Measurements from ENCODE around the gene PTPRT. TPM values are rescaled to one million over a fixed set of nuclear protein-coding genes. Genes with fewer than 3 reads are reported as not detected.

Gene PTPRT
- total RNA-seq, 1 donor from 2014 or later: 0.56 TPM

- TF ChIP-seq CTCF (conservative IDR thresholded peaks at IDR 0.05): no peak
- no peak overlapping the region for H3K4me3 Mint-ChIP-seq
- H3K36me3 Mint-ChIP-seq (ENCODE audit: low read depth): no peaks in the 10 kb centered on the region
- H3K27ac Mint-ChIP-seq (ENCODE audit: unreplicated experiment): no peak overlapping the region
- no peaks in the 10 kb centered on the region for H3K4me1 Mint-ChIP-seq
- H3K27me3 Mint-ChIP-seq (ENCODE audit: low read depth): no peaks in the 10 kb centered on the region
- no peak for DNase-seq (ENCODE audit: low read depth, low spot score)
- peaks cover 2% of the 10 kb centered on the region for H3K9me3 Mint-ChIP-seq
Measured at GRCh38 chr20:42895020-42895419, 294.7 kb downstream of the PTPRT start.

GRCh38 chr20:42894483-42894882 is 295.2 kb downstream of the PTPRT start:
- Mint-ChIP-seq H3K4me3 (no peak overlapping the region), H3K27me3 (ENCODE audit: low read depth) (peaks cover 2% of the 10 kb centered on the region), H3K9me3 (peaks cover 2% of the 10 kb centered on the region), H3K27ac (ENCODE audit: unreplicated experiment) (no peak overlapping the region), H3K4me1 (no peaks in the 10 kb centered on the region), H3K36me3 (ENCODE audit: low read depth) (no peaks in the 10 kb centered on the region)
- DNase-seq (ENCODE audit: low read depth, low spot score): no peak
- no peak for TF ChIP-seq CTCF (conservative IDR thresholded peaks at IDR 0.05)

GRCh38 chr20:42889517-42889916 is 300.2 kb downstream of the PTPRT start:
- Mint-ChIP-seq H3K36me3 (ENCODE audit: low read depth) (no peaks in the 10 kb centered on the region), H3K4me1 (no peaks in the 10 kb centered on the region), H3K27me3 (ENCODE audit: low read depth) (peaks cover 24% of the 10 kb centered on the region), H3K9me3 (peaks cover 2% of the 10 kb centered on the region), H3K27ac (ENCODE audit: unreplicated experiment) (no peak overlapping the region), H3K4me3 (no peak overlapping the region)
- no peak for DNase-seq (ENCODE audit: low read depth, low spot score)
- TF ChIP-seq CTCF (conservative IDR thresholded peaks at IDR 0.05): no peak

- DNase-seq (ENCODE audit: low read depth, low spot score): no peak
- no peak for TF ChIP-seq CTCF (conservative IDR thresholded peaks at IDR 0.05)
- Mint-ChIP-seq H3K27ac (ENCODE audit: unreplicated experiment) (no peak overlapping the region), H3K4me1 (no peaks in the 10 kb centered on the region), H3K9me3 (peaks cover 2% of the 10 kb centered on the region), H3K27me3 (ENCODE audit: low read depth) (peaks cover 32% of the 10 kb centered on the region), H3K4me3 (no peak overlapping the region), H3K36me3 (ENCODE audit: low read depth) (no peaks in the 10 kb centered on the region)
Measured at GRCh38 chr20:42887281-42887680, 302.4 kb downstream of the PTPRT start.

GRCh38 chr20:42886801-42887200 is 302.9 kb downstream of the PTPRT start:
- Mint-ChIP-seq H3K27ac (ENCODE audit: unreplicated experiment) (no peak overlapping the region), H3K4me1 (no peaks in the 10 kb centered on the region), H3K9me3 (peaks cover 2% of the 10 kb centered on the region), H3K4me3 (no peak overlapping the region), H3K27me3 (ENCODE audit: low read depth) (peaks cover 32% of the 10 kb centered on the region), H3K36me3 (ENCODE audit: low read depth) (no peaks in the 10 kb centered on the region)
- no peak for TF ChIP-seq CTCF (conservative IDR thresholded peaks at IDR 0.05)
- DNase-seq (ENCODE audit: low read depth, low spot score): no peak

- no peaks in the 10 kb centered on the region for H3K4me1 Mint-ChIP-seq
- no peak for TF ChIP-seq CTCF (conservative IDR thresholded peaks at IDR 0.05)
- no peak for DNase-seq (ENCODE audit: low read depth, low spot score)
- H3K36me3 Mint-ChIP-seq (ENCODE audit: low read depth): no peaks in the 10 kb centered on the region
- H3K4me3 Mint-ChIP-seq: no peak overlapping the region
- H3K9me3 Mint-ChIP-seq: no peaks in the 10 kb centered on the region
- H3K27me3 Mint-ChIP-seq (ENCODE audit: low read depth): peaks cover 32% of the 10 kb centered on the region
- H3K27ac Mint-ChIP-seq (ENCODE audit: unreplicated experiment): no peak overlapping the region
Measured at GRCh38 chr20:42886046-42886445, 303.7 kb downstream of the PTPRT start.
